ENCODE data around the gene PLPPR5. TPM values are rescaled to one million over a fixed set of nuclear protein-coding genes. Genes with fewer than 3 reads are reported as not detected.

The PLPPR5 gene
- total and polyA plus RNA-seq, 2 of the 8 experiments (the other 6 are each of a cell fraction or from before 2014, with no cell fraction given) = 1.9 to 5.6 TPM

GRCh38 chr1:99018313-99018712 is 13.7 kb upstream of the PLPPR5 start:
- no peak overlapping the region for H3K4me3 ChIP-seq (ENCODE audit: extremely low read depth in 1 of 4, insufficient read depth in 2 of 4, low read depth in 3 of 4, low read length in 4 of 4)
- H3K36me3 ChIP-seq (ENCODE audit: control insufficient read depth in 2 of 4, insufficient read depth in 4 of 4, low read length in 3 of 4) = no peaks in the 10 kb centered on the region
- no peak overlapping the region for H2BK12ac ChIP-seq (ENCODE audit: low read depth, low read length)
- H2BK5ac ChIP-seq (ENCODE audit: low read depth, low read length) = no peak overlapping the region
- no peak overlapping the region for H4K5ac ChIP-seq (ENCODE audit: insufficient read length, low read depth, low read length)
- H2AK5ac ChIP-seq (ENCODE audit: low read depth, low read length) = no peak overlapping the region
- H4K8ac ChIP-seq (ENCODE audit: extremely low read depth, insufficient read depth, low read length) = no peak overlapping the region
- 78% methylated on average over 3 of the region's 3 CpGs; no CpG with 5 or more reads in 1 of the 2 experiments for WGBS, 2 experiments (ENCODE audit: extremely low coverage in 1 of 2, insufficient coverage in 1 of 2, insufficient read length in 1 of 2, insufficient replicate concordance in 2 of 2, low coverage in 1 of 2, low lambda C conversion rate in 2 of 2, missing lambda C conversion rate in 1 of 2)
- no peak overlapping the region for H3K4ac ChIP-seq (replicated peaks; ENCODE audit: insufficient read length, low read depth, low read length)
- no peaks in the 10 kb centered on the region for H3K9me3 ChIP-seq (ENCODE audit: insufficient read depth in 2 of 2, low read depth in 1 of 2, low read length in 1 of 2)
- H3K27ac ChIP-seq (ENCODE audit: low read depth, low read length) = no peak overlapping the region
- H2BK15ac ChIP-seq (ENCODE audit: low read length) = no peak overlapping the region
- POLR2A ChIA-PET (ENCODE audit: partially characterized antibody) = interaction anchor here (0.7 to 0.8 kb wide), 2 partner anchors 13 to 232 kb away, joined by 3 read pairs; partner anchors contain the start of gene PLPPR5
- no peak overlapping the region for H3K56ac ChIP-seq (replicated peaks; ENCODE audit: insufficient read length, low read depth, low read length)
- H2BK120ac ChIP-seq (replicated peaks; ENCODE audit: low read depth, low read length) = no peak overlapping the region
- no peaks in the 10 kb centered on the region for H3K79me1 ChIP-seq (ENCODE audit: low read depth, low read length)
- no peaks in the 10 kb centered on the region for H3K27me3 ChIP-seq (replicated peaks in 1 of 4; ENCODE audit: control insufficient read depth in 3 of 4, extremely low read depth in 1 of 4, insufficient read depth in 3 of 4, low read length in 3 of 4)
- no peak overlapping the region for H3K4me2 ChIP-seq (ENCODE audit: insufficient read depth in 1 of 2, low read depth in 2 of 2, low read length in 2 of 2)
- peaks cover 0 to 3% (median 0%) of the 10 kb centered on the region in 4 experiments; a peak in 1 of 7 replicates for H3K4me1 ChIP-seq (replicated peaks in 1 of 4; ENCODE audit: control insufficient read depth in 3 of 4, insufficient read depth in 4 of 4, low read length in 3 of 4)
- FAIRE-seq (no peak), DNase-seq (ENCODE audit: low read depth in 1 of 2, low spot score in 2 of 2) (no peak)
- no peaks in the 10 kb centered on the region for H3K23me2 ChIP-seq (ENCODE audit: low read depth, low read length)
- H3K23ac ChIP-seq (ENCODE audit: insufficient read length) = no peak overlapping the region
- H4K20me1 ChIP-seq (replicated peaks in 1 of 2; ENCODE audit: control insufficient read depth in 1 of 2, insufficient read depth in 2 of 2, low read length in 2 of 2) = no peaks in the 10 kb centered on the region
- CTCF ChIA-PET (ENCODE audit: partially characterized antibody) = interaction anchor here (1.7 kb wide), 1 partner anchor 13 kb away, joined by 5 read pairs; no protein-coding TSS in a partner anchor
- H4K91ac ChIP-seq (replicated peaks; ENCODE audit: insufficient read length, low read length) = no peak overlapping the region
- H3K14ac ChIP-seq (ENCODE audit: insufficient read length) = no peak overlapping the region
- H3K9ac ChIP-seq (replicated peaks in 1 of 4; ENCODE audit: extremely low read depth in 1 of 4, low read depth in 3 of 4, low read length in 3 of 4) = no peak overlapping the region
- no peak overlapping the region for H2BK20ac ChIP-seq (ENCODE audit: low read length)
- no peak overlapping the region for H3K18ac ChIP-seq (ENCODE audit: extremely low read depth, low read length)
- H3K79me2 ChIP-seq (ENCODE audit: control insufficient read depth in 1 of 2, insufficient read depth in 2 of 2, low read length in 2 of 2) = no peaks in the 10 kb centered on the region
- H2AFZ ChIP-seq (ENCODE audit: low read length) = peak overlapping the region; percentile 4; the same call in 1 of the 2 replicates
- TF ChIP-seq KDM4A (IDR thresholded peaks at IDR 0.05; ENCODE audit: low read depth, low read length, severe bottlenecking) (no peak), POLR2AphosphoS5 (IDR thresholded peaks at IDR 0.05; ENCODE audit: low read depth, low read length) (no peak), RBBP5 (IDR thresholded peaks at IDR 0.05; ENCODE audit: borderline replicate concordance, low read depth, low read length) (no peak), TBP (IDR thresholded peaks at IDR 0.05; ENCODE audit: low read depth, low read length) (no peak), TEAD4 (IDR thresholded peaks at IDR 0.05; ENCODE audit: low read depth, low read length) (no peak), SAP30 (IDR thresholded peaks at IDR 0.05; ENCODE audit: insufficient read depth, insufficient replicate concordance, low read length) (no peak), NANOG (IDR thresholded peaks at IDR 0.05; ENCODE audit: insufficient read depth, low read depth, low read length, poor library complexity, severe bottlenecking) (no peak), SIRT6 (IDR thresholded peaks at IDR 0.05; ENCODE audit: low read length) (no peak), RNF2 (IDR thresholded peaks at IDR 0.05; ENCODE audit: borderline replicate concordance, low read depth, low read length, missing control alignments, poor library complexity, severe bottlenecking) (no peak)
- TF ChIP-seq, protein P1, sequence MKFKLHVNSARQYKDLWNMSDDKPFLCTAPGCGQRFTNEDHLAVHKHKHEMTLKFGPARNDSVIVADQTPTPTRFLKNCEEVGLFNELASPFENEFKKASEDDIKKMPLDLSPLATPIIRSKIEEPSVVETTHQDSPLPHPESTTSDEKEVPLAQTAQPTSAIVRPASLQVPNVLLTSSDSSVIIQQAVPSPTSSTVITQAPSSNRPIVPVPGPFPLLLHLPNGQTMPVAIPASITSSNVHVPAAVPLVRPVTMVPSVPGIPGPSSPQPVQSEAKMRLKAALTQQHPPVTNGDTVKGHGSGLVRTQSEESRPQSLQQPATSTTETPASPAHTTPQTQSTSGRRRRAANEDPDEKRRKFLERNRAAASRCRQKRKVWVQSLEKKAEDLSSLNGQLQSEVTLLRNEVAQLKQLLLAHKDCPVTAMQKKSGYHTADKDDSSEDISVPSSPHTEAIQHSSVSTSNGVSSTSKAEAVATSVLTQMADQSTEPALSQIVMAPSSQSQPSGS (IDR thresholded peaks at IDR 0.05; ENCODE audit: low read length) = no peak
- TF ChIP-seq, protein P2, sequence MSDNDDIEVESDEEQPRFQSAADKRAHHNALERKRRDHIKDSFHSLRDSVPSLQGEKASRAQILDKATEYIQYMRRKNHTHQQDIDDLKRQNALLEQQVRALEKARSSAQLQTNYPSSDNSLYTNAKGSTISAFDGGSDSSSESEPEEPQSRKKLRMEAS (IDR thresholded peaks at IDR 0.05) = no peak
